IMR-90 (cell line): ENCODE data around the gene TMEM100. TPM values are rescaled to one million over a fixed set of nuclear protein-coding genes. Genes with fewer than 3 reads are reported as not detected.

Experiments
- ATAC-seq: fragments of 200-7000 bp; cut with Tn5 transposase; 2 replicates; pipeline ENCODE4 v1.9.1; 2020; ENCODE audit warnings: low read depth, mild to moderate bottlenecking, moderate library complexity
- BruUV-seq: library from RNA; stranded (reverse); fragments of 400-500 nt; replicated peaks from 2 replicates; lab custom pipeline; 2021; lab: Mats Ljungman, UMichigan
- CTCF ChIA-PET: fragments of 300-600 bp; formaldehyde crosslinking; extraction: SDS; loops from one replicate; lab custom pipeline; 2021; ENCODE audit warnings: antibody characterized with exemption; lab: Yijun Ruan, JAX
- POLR2A ChIA-PET: fragments of 300-600 bp; sonication (Branson Sonifier 250); formaldehyde crosslinking; loops from one replicate; lab custom pipeline; 2022; ENCODE audit warnings: antibody characterized with exemption; ENCODE audit not compliant: unreplicated experiment; lab: Charles Lee
- DNase-seq: peaks from one replicate; pipeline ENCODE4 v3.0.0; 2013
- H2AFZ ChIP-seq: replicated peaks from 2 replicates; pipeline ENCODE3; 2013; ENCODE audit warnings: low read length, mild to moderate bottlenecking; ENCODE audit not compliant: poor library complexity
- H2AK5ac ChIP-seq: 2 replicates; pipeline ENCODE4 v1.6.1; 2013; ENCODE audit warnings: low read depth, low read length, inconsistent platforms
- H2AK9ac ChIP-seq: replicated peaks from 2 replicates; pipeline ENCODE3; 2013; ENCODE audit warnings: mild to moderate bottlenecking, low read depth, low read length, moderate library complexity; ENCODE audit not compliant: poor library complexity
- H2BK120ac ChIP-seq: 2 replicates; pipeline ENCODE4 v1.6.1; 2013; ENCODE audit warnings: low read depth, low read length, inconsistent platforms
- H2BK15ac ChIP-seq: 3 replicates; pipeline ENCODE4 v1.6.1; 2013; ENCODE audit warnings: low read depth, low read length, inconsistent platforms
- H2BK20ac ChIP-seq: 2 replicates; pipeline ENCODE4 v1.6.1; 2013; ENCODE audit warnings: low read depth, mild to moderate bottlenecking, inconsistent platforms, low read length, moderate library complexity
- H2BK5ac ChIP-seq: 2 replicates; pipeline ENCODE4 v1.6.1; 2013; ENCODE audit warnings: mild to moderate bottlenecking, low read depth, low read length, inconsistent platforms; ENCODE audit not compliant: poor library complexity, severe bottlenecking
- H3K14ac ChIP-seq: replicated peaks from 2 replicates; pipeline ENCODE4 v1.6.1; 2013; ENCODE audit warnings: low read depth, low read length, inconsistent platforms
- H3K18ac ChIP-seq: 2 replicates; pipeline ENCODE4 v1.6.1; 2013; ENCODE audit warnings: low read depth, low read length, control low read depth
- H3K23ac ChIP-seq: 2 replicates; pipeline ENCODE4 v1.6.1; 2013; ENCODE audit warnings: low read depth, low read length, inconsistent platforms
- H3K27ac ChIP-seq: 2 replicates; pipeline ENCODE4 v1.5.1; 2013; ENCODE audit warnings: mild to moderate bottlenecking, control low read depth, low read length; ENCODE audit not compliant: insufficient read depth
- H3K27me3 ChIP-seq: 2 replicates; pipeline ENCODE4 v1.6.1; 2013; ENCODE audit warnings: low read length; ENCODE audit not compliant: control insufficient read depth, insufficient read depth
- H3K36me3 ChIP-seq: 2 replicates; pipeline ENCODE4 v1.6.1; 2013; ENCODE audit warnings: low read length, mixed read lengths; ENCODE audit not compliant: control insufficient read depth, insufficient read depth
- H3K4ac ChIP-seq: 2 replicates; pipeline ENCODE4 v1.6.1; 2013; ENCODE audit warnings: low read depth, low read length, inconsistent platforms
- H3K4me1 ChIP-seq: 2 replicates; pipeline ENCODE4 v1.6.1; 2013; ENCODE audit warnings: low read length, mixed read lengths; ENCODE audit not compliant: control insufficient read depth, insufficient read depth
- H3K4me2 ChIP-seq: 2 replicates; pipeline ENCODE4 v1.6.1; 2013; ENCODE audit warnings: low read depth, mild to moderate bottlenecking, control low read depth, low read length, moderate library complexity
- H3K4me3 ChIP-seq: 2 replicates; pipeline ENCODE4 v1.5.1; 2013; ENCODE audit warnings: low read depth, mild to moderate bottlenecking, control low read depth, low read length, moderate library complexity; ENCODE audit not compliant: insufficient read depth
- H3K56ac ChIP-seq: 2 replicates; pipeline ENCODE4 v1.6.1; 2013; ENCODE audit warnings: low read length, inconsistent platforms; ENCODE audit not compliant: insufficient read depth; ENCODE audit errors: extremely low read depth
- H3K79me1 ChIP-seq, 2 experiments: 2 replicates each; pipeline ENCODE4 v1.6.1; 2013; ENCODE audit warnings: low read length in 2 of 2, inconsistent platforms in 1 of 2, low read depth in 1 of 2
- H3K9ac ChIP-seq: 2 replicates; pipeline ENCODE4 v1.6.1; 2013; ENCODE audit warnings: low read depth, low read length, control low read depth
- H3K9me1 ChIP-seq: 2 replicates; pipeline ENCODE4 v1.6.1; 2013; ENCODE audit warnings: low read length, inconsistent platforms; ENCODE audit not compliant: insufficient read depth
- H3K9me3 ChIP-seq: 2 replicates; pipeline ENCODE4 v1.6.1; 2013; ENCODE audit warnings: low read length; ENCODE audit not compliant: control insufficient read depth, insufficient read depth
- H4K20me1 ChIP-seq: 2 replicates; pipeline ENCODE4 v1.6.1; 2013; ENCODE audit warnings: low read length, inconsistent platforms; ENCODE audit not compliant: insufficient read depth
- H4K5ac ChIP-seq: 2 replicates; pipeline ENCODE4 v1.6.1; 2013; ENCODE audit warnings: mild to moderate bottlenecking, low read depth, low read length, control low read depth
- H4K8ac ChIP-seq, 2 experiments: 2 replicates each; pipeline ENCODE4 v1.6.1; 2013; ENCODE audit warnings: low read depth in 2 of 2, low read length in 2 of 2, control low read depth in 1 of 2, inconsistent platforms in 1 of 2
- H4K91ac ChIP-seq: 2 replicates; pipeline ENCODE4 v1.6.1; 2013; ENCODE audit warnings: low read depth, low read length, inconsistent platforms; ENCODE audit not compliant: insufficient read depth
- BHLHE40 ChIP-seq: fragments of 150-350 bp; IDR thresholded peaks from 2 replicates; pipeline ENCODE4 v1.6.1; 2016; ENCODE audit warnings: mild to moderate bottlenecking, low read depth, low read length
- CEBPB ChIP-seq: IDR thresholded peaks from 2 replicates; pipeline ENCODE4 v1.6.1; 2012; ENCODE audit warnings: low read depth, low read length, improper control_type of control experiment
- FOS ChIP-seq: fragments of 150-350 bp; IDR thresholded peaks from 2 replicates; pipeline ENCODE4 v1.6.1; 2016; ENCODE audit warnings: low read depth, low read length
- NFE2L2 ChIP-seq: fragments of 150-350 bp; IDR thresholded peaks from 2 replicates; pipeline ENCODE4 v1.6.1; 2016; ENCODE audit warnings: low read depth, mild to moderate bottlenecking, low read length
- RCOR1 ChIP-seq: IDR thresholded peaks from 2 replicates; pipeline ENCODE4 v1.6.1; 2012; ENCODE audit warnings: mild to moderate bottlenecking, low read length, improper control_type of control experiment; ENCODE audit not compliant: insufficient replicate concordance
- RFX5 ChIP-seq: IDR thresholded peaks from 2 replicates; pipeline ENCODE4 v1.8.0; 2012; ENCODE audit warnings: low read depth, mild to moderate bottlenecking, low read length, moderate library complexity
- SMC3 ChIP-seq: fragments of 150-350 bp; IDR thresholded peaks from 2 replicates; pipeline ENCODE4 v1.6.1; 2016; ENCODE audit warnings: low read depth, mild to moderate bottlenecking, antibody characterized with exemption, low read length, moderate library complexity
- WGBS, 2 experiments: methylation state at CpG; one replicate each; pipeline versions ENCODE4 v1.1.5 to v1.1.7; 2013; ENCODE audit warnings: missing lambda C conversion rate in 2 of 2; ENCODE audit not compliant: insufficient read length in 1 of 2; ENCODE audit errors: extremely low coverage in 2 of 2; 5-methylcytosine and 5-hydroxymethylcytosine counted together
- dilution Hi-C: fragments of 300-500 bp; cut with HindIII; formaldehyde crosslinking; loops from one replicate; pipeline ENCODE4 v1.14.3; 2018; ENCODE audit warnings: low sequenced_read_pairs; ENCODE audit not compliant: unreplicated experiment
- in situ Hi-C: fragments of 300-500 bp; cut with MboI; formaldehyde crosslinking; loops from 3 replicates; pipeline ENCODE4 v1.14.3; 2019; ENCODE audit warnings: low sequenced_read_pairs, inconsistent platforms, mixed read lengths
- intact Hi-C: fragments of 100-400 bp; cut with micrococcal nuclease; formaldehyde crosslinking; loops from 2 replicates; pipeline ENCODE4 v1.10.0; 2022
- polyA plus RNA-seq, 3 experiments: library from polyadenylated mRNA; depleted of rRNA; stranded (reverse); fragments of >200 nt; gene quantifications; 2 replicates each; pipeline ENCODE4 v1.2.3, GENCODE V29; 2012; ENCODE audit warnings: low replicate concordance in 1 of 3
- total RNA-seq: library from RNA; depleted of rRNA; stranded (reverse); fragments of >200 nt; gene quantifications from 2 replicates; pipeline ENCODE4 v1.2.3, GENCODE V29; 2012
- TF ChIP-seq, protein P1 (sequence below): fragments of 150-350 bp; IDR thresholded peaks from 2 replicates; pipeline ENCODE4 v1.6.1; 2016; ENCODE audit warnings: low read depth, mild to moderate bottlenecking, low read length, moderate library complexity, borderline replicate concordance
- TF ChIP-seq, protein P2 (sequence below): fragments of 150-350 bp; IDR thresholded peaks from 2 replicates; pipeline ENCODE4 v1.6.1; 2017; ENCODE audit warnings: mild to moderate bottlenecking, antibody characterized with exemption, low read length, low read depth

TMEM100 gene
- total and polyA plus RNA-seq, 2 of the 4 experiments (the other 2 are of a cell fraction): 0.21 to 0.36 TPM

DNA sequence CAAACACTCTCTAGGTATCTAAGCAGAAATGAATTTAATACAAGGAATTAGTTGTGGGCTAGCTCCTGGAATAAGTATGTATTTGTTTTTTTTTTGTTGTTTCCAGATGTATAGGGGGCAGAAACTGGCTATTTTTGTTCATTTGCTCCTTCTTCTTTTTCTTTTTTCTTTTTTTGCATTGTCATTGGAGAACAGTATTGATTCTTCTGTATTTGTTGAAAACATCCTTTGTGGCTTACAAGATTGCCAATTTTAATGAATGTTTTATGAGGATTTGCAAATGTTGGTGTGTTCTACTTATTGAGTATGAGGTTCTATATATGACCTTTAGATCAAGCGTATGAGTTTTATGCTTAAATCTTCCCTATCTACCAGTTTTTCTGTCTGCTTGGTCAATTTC is 22.6 kb upstream of the TMEM100 start:
- no peak overlapping the region for H3K9ac ChIP-seq
- no peak overlapping the region for H4K91ac ChIP-seq
- dilution Hi-C loops (no loop called here), intact Hi-C loops (no loop called here), in situ Hi-C loops (no loop called here)
- H3K23ac ChIP-seq: no peak overlapping the region
- H2BK20ac ChIP-seq: no peak overlapping the region
- no peak overlapping the region for H3K56ac ChIP-seq
- no peak overlapping the region for H3K4me3 ChIP-seq
- TF ChIP-seq, protein P1, sequence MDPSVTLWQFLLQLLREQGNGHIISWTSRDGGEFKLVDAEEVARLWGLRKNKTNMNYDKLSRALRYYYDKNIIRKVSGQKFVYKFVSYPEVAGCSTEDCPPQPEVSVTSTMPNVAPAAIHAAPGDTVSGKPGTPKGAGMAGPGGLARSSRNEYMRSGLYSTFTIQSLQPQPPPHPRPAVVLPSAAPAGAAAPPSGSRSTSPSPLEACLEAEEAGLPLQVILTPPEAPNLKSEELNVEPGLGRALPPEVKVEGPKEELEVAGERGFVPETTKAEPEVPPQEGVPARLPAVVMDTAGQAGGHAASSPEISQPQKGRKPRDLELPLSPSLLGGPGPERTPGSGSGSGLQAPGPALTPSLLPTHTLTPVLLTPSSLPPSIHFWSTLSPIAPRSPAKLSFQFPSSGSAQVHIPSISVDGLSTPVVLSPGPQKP: no peak
- TF ChIP-seq BHLHE40: no peak
- TF ChIP-seq, protein P2, sequence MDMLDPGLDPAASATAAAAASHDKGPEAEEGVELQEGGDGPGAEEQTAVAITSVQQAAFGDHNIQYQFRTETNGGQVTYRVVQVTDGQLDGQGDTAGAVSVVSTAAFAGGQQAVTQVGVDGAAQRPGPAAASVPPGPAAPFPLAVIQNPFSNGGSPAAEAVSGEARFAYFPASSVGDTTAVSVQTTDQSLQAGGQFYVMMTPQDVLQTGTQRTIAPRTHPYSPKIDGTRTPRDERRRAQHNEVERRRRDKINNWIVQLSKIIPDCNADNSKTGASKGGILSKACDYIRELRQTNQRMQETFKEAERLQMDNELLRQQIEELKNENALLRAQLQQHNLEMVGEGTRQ: no peak
- no peak for TF ChIP-seq NFE2L2
- TF ChIP-seq RFX5: no peak
- TF ChIP-seq SMC3: no peak
- TF ChIP-seq RCOR1: no peak
- no peak for TF ChIP-seq FOS
- TF ChIP-seq CEBPB: no peak
- H3K4ac ChIP-seq: no peak overlapping the region
- no peak overlapping the region for H2AFZ ChIP-seq
- no peaks in the 10 kb centered on the region for H3K4me1 ChIP-seq
- no peaks in the 10 kb centered on the region for H4K20me1 ChIP-seq
- no peaks in the 10 kb centered on the region for H3K79me1 ChIP-seq
- H3K27ac ChIP-seq: no peak overlapping the region
- H3K27me3 ChIP-seq: no peaks in the 10 kb centered on the region
- POLR2A ChIA-PET: no interaction called here
- no peak overlapping the region for H4K8ac ChIP-seq
- H3K14ac ChIP-seq: no peak overlapping the region
- BruUV-seq: no TSS peak
- no peak overlapping the region for H3K4me2 ChIP-seq
- ATAC-seq (no peak), DNase-seq (no peak)
- H2BK15ac ChIP-seq: no peak overlapping the region
- no peak overlapping the region for H2BK120ac ChIP-seq
- no peak overlapping the region for H4K5ac ChIP-seq
- H2BK5ac ChIP-seq: no peak overlapping the region
- H3K9me1 ChIP-seq: no peaks in the 10 kb centered on the region; the same call in 1 of the 2 replicates
- H3K9me3 ChIP-seq: no peaks in the 10 kb centered on the region
- H2AK9ac ChIP-seq: no peak overlapping the region
- no peak overlapping the region for H2AK5ac ChIP-seq
- no peak overlapping the region for H3K18ac ChIP-seq
- WGBS, 2 experiments: no CpG with 5 or more reads among the region's 1 CpG
- H3K36me3 ChIP-seq: no peaks in the 10 kb centered on the region
- CTCF ChIA-PET: no interaction called here
